G401 (cell line): ENCODE measurements around the gene TMEM184A. TPM values are rescaled to one million over a fixed set of nuclear protein-coding genes. Genes with fewer than 3 reads are reported as not detected.
A peak's percentile ranks its signal among the peaks of the same experiment; 100 is the strongest.

Experiments
- DNase-seq: peaks from one replicate; pipeline ENCODE4 v3.0.0-alpha.2; 2015; ENCODE audit warnings: low spot score
- in situ Hi-C: cut with HindIII; loops from 2 replicates; pipeline ENCODE4 v1.10.0; 2016; ENCODE audit warnings: low sequenced_read_pairs, mixed read lengths
- total RNA-seq: library from RNA; depleted of rRNA; stranded (reverse); fragments of >200 nt; shearing (Covaris generic); gene quantifications from 2 replicates; pipeline ENCODE4 v1.2.3, GENCODE V29; 2014

The TMEM184A gene
- total RNA-seq, 1 experiment from 2014 or later, result 1.8 TPM

DNA sequence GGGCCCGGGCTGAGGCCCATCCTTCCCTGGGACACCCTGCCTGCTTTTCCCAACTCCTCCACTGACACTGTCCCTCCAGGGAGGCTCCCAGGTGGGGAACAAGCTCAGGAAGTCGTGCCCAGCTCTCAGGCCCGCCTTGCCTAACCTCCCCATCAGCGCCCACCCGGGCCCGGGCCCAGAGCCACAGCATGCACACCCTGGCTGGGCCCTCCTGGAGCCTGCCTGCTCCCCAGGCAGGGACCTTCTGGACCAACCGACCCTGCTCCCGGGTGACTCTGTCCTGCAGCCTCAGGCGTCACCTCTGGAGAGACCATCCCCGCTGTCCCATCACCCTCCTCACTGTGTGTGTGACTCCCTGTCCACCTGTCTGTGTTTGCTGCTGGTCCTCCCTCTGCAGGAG is 1.8 kb upstream of the TMEM184A start:
- in situ Hi-C loops, result no loop called here
- DNase-seq, result no peak

DNA sequence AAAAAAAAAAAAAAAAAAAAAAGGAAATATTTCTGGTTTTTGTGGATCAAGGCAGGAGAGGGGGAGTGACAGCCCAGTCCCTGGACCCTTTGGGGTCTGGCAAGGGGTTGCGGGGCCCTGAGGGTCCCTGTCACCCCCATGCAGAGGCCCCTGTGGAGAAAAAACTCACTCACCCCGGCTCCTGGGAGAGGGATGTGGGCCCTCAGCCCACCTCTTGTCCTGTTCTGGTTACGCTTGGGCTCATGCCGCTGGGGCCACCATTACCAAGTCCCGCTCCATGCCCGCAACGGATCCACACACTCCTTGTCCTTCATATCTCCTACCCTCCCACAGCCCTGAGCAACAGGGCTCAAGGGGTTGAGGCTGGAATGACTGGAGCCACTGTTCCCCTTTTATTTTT is 1.0 kb upstream of the TMEM184A start:
- DNase-seq, result no peak
- in situ Hi-C loops, result no loop called here

DNA sequence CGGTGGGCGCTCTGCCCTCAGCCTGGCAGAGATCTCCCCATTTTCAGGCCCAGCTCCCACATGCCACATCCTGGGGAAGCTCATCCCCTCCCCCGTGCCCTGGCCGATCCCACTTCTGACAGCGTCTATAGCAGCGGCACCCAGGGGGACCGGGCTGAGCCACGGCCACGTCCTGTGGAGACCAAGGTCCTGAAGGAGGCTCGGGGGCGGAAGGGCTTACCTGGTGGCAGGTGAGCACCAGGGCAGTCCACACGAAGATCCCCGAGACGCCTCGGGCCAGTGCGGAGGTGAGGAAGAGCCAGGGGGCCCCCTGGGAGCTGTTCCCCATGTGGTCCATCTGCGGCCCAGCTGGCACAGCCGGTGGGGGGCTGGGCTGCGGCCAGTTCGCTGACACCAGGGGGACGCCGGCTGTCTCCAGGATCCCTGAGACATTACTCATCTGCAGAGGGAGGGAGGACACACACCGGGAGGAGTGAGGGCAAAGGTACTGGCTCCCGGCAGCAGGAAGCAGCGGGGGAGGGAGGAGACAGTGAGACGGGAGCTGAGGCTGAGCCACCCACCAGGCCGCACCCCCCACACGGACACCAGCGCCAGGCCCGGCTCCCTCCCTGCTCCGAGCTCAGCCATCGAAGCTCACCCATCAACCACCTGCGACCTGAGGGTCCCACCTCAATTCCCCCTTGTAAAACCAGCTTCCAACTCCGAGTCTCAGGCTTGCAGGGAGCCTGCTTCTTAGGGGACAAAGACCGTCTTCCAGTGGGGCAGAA is 776 bp downstream of the TMEM184A start:
- DNase-seq, result peak; percentile 14
- in situ Hi-C loops, result no loop called here

DNA sequence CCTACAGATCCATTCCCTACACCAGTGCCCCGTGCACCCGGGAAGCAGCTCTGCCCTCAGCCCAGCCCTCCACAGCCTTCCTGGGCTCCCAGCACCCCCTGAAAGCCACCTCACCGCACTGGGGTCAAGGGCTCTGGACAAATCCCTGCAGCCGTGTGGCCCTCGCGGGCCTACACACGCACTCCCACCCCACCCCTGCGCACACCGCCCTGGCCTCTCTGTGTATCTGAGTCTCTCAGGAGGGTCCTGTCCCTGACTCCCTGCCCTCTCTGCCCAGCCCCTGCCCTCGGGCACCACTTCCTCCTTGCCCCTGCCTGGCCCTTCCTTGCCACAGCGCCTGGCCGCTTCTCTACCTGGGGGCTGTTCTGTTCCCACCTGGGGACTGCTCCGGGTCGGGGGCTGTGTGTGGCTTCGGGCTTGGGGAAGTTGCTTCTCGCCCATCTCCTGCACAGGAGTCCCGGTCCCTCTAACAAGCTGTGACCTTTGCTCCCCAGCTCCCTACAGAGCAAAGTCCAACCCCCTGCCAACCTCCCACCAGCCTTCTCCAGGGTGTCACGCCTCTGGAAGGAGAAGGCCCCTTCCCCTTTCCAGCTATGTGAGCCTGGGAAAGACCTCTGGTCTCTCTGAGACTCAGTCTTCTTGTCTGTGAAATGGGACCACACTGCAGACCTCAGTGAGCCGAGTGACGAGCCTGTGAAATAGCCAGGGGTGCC is 1.5 kb downstream of the TMEM184A start:
- in situ Hi-C loops, result no loop called here
- DNase-seq, result no peak

DNA sequence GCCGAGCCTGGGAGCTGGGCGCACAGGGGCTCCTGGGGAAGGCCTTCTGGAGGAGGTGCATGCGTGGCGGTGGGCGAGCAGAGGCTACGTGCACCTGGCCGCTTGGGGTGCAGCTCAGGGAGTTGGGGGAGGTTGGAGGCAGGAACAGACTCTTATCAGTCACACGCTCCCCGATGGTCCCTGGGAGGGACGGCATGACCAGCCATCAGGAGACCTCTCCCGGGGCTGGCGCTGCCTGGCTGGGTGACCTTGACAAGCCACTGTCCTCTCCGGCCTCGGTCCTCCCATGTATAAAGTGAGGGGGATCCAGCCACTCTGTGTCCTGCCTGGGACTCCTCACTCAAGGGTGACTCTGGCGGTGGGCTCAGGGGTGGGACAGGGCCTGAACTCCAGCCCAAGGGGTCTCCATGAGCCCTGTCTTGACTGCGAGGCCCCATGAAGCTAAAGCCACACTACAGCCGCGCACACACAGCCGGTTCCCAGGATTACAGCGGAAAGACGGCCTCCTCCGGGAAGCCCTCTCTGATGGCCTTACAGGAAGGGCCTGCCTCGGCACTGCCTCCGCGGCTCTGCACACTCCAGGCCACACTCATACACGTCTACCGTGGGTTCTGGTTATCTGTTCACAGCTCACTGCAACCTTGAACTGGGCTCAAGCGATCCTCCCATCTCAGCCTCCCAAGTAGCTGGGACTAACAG is 2.3 kb downstream of the TMEM184A start:
- no peak for DNase-seq
- in situ Hi-C loops, result no loop called here

DNA sequence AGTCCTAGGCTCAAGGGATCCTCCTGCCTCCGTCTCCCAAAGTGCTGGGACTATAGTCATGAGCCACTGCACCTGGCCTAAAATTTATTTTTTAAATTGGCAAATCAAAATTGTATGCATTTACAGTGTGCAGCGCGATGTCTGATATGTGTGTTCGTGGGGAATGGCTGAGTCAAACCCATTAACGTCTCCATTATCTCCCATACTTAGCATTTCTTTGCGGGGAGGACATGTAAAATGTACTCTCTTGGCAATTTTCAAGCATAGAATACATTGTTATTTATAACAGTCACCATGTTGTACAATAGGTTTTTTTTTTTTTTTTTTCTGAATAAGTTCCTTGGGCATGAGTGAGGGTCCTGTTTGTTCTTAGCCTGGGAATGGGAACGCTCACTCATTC is 3.8 kb downstream of the TMEM184A start:
- DNase-seq, result no peak
- in situ Hi-C loops, result no loop called here

DNA sequence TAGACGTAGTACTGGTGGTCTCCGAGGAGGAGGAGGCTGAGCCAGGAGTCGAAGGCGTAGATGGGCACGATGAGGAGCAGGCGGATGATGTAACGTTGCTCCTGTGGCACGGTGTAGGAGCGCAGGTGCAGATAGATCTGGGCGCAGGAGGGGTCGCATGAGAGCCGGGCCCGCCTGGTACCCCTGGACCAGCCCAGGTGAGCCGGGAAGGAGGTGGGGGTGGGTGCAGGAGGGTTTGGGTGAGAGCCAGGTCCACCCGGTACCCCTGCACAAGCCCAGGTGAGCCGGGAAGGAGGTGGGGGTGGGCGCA is 5.2 kb downstream of the TMEM184A start:
- no peak for DNase-seq
- in situ Hi-C loops, result no loop called here

DNA sequence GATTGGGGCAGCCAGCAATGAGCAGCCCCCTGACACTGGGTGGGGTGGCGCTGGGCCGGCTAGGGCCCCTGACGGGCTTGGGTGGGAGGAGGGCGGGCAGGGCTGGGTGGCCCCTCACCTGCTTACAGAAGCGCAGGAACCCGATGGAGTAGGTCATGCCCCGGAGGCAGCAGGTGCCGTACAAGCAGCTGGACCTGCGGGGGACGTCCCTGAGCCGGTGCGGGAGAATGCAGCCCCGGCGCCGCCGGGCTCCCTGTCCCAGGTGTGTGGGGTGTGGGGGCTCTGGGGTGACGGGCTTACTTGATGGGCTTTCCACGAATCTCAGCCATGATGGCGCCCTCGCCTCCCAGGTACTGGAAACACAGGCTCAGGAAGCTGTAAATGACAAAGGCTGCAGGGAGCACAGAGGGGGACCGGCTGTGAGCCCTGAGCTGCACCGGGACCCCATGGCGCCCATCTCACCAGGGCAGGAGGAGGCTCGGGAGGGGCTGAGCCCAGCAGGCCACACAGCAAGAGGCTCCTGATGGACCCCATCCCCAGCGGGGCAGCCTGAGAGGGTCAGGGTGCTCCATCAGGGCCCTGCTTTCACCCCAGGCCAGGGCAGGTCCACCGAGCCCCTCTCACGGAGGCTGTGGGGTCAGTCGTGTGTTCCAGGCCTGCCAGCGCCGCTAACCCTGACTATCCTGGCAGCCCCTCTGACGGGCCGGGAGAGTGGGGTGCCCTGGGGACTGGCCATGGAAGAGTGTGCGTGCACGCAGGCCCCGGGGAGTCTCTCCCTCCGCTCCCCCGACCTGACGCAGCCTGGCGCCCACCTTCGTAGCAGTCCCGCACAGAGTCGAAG is 5.8 kb downstream of the TMEM184A start:
- in situ Hi-C loops, result no loop called here
- DNase-seq, result no peak

DNA sequence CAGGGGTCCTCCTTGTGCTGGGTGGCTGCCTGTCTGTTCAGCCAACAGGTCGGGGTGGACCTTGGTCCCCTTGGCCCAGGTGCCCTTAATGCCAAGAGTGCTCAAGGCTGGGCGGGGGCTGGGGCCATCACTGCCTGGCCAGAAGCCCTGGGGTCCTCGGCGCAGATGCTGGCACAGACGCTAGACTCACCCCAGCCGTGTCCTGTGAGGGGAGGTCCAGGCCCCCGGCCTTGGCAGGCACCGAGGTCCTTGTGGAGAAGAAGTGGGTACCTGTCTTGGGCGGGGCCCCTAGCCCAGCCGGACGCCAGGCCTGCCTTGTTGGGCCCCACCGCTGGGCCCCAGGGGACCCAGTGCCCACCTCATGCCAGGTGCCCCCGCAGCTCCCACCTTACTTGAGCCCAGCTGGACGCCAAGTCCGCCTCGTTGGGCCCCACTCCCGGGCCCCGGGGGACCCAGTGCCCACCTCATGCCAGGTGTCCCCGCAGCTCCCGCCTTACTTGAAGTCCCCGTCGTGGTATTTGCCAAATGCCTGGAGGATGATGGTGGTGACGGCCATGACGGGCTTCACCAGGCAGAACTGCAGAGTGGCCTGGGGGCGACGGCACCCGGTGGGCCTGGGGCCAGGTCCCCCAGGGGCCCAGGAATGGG is 6.5 kb downstream of the TMEM184A start:
- DNase-seq, result no peak
- in situ Hi-C loops, result no loop called here

DNA sequence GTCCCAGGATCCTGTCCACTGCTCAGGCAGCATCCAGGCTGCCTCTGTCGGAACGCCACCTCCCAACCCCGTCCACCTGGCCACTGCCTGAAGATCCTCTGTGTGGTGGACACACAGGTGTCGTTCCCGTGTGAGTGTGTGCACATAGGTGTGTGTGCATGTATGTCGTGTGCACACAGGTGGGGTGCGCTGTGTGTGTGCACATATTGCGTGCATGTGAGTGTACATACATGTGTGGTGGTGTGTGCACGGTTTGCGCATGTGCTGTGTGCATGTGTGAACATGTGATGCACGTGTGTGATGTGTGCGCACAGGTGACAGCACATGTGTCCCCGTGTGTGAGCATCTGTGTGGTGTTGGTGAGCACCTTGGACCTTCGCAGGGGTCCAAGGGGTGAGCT is 7.1 kb downstream of the TMEM184A start:
- in situ Hi-C loops, result no loop called here
- no peak for DNase-seq

DNA sequence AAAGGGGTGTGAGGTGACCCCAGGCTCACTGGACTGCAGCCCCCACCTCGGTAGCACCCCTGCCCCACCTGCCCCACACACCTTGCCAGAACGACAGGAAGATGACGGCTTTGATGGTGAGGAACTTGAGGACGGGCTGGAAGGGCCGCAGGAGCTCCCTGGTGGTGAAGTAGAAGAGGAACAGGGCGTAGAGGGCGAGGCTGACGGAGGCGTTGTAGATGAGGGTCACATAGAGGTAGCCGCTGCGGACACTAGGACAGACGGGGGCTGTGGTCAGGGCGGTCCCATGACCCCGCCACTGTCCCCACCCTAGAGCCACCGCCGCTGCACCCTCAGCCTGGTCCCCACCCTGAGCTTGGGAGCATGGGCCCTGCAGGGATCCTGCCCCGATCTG is 7.6 kb downstream of the TMEM184A start:
- DNase-seq, result no peak
- in situ Hi-C loops, result no loop called here

DNA sequence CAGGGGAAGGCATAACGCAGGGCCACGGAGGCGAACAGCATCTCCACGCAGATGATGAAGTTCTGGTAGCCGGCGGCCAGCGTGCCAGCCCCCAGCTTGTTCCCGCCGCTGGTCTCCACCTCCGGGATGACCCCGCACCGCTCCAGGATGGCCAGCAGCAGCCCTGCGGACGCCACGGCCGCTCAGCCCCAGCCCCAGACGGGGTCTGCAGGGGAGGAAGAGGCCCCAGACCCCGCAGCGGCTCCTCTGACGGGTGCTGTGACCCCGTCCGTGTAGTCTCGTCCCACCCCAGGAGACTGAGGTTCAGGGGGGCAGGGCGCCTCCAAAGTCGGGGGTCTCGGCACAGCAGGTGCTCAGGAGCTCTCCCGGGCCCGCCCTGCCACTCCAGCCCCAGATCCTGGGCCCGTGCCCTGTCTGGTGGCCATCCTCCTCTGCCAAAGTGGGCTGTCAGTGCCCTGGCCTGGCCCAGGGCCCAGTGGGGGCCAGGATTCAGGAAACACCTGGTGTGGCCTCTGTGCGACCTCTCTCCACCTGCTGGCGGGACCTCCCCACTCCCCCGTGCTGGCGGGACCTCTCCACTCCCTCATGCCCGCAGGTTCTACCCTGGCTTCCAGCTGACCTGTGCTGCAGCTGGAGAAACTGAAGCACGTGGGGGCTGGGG is 8.1 kb downstream of the TMEM184A start:
- in situ Hi-C loops, result no loop called here
- no peak for DNase-seq

DNA sequence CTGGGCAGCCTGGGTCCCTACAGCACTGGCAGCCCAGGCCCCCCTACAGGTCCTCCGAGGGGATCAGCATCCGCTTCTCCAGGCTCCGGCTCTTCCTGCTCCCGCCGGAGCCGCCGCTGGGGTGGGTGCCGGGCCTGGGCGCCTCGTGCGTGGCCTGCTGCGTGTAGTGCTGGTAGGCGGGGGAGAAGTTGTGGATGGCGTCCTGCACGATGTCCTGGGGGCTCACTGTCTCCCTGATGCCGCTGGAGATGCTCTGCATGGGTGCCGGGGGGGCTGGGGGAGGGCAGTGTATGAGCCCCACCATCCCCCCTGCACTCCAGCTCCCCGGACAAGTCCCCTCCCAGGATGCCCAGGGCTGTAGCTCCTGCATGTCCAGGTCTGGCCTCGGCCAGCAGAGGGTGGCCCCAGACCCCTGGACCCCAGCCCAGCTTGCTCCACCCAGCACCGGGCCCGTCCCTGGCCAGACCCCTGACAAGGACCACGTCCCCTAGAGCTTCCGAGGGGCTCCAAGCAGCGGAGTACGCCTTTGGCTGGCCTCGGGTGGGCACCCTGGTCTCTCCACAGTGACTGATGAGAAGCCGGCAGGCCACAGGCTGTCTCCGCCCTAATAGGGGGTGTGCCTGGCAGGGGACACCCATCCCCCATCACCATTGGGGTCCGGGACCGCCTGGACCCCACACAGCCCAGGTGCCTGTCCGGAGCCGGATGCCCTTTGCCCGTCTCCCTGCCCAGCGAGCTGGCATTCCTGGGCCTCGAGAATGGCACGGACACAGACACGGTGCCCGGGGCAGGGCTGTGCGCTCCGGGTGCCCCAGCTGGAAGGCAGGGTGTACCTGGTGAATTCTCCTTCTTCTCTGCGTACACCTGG is 8.9 kb downstream of the TMEM184A start:
- in situ Hi-C loops, result no loop called here
- DNase-seq, result no peak

DNA sequence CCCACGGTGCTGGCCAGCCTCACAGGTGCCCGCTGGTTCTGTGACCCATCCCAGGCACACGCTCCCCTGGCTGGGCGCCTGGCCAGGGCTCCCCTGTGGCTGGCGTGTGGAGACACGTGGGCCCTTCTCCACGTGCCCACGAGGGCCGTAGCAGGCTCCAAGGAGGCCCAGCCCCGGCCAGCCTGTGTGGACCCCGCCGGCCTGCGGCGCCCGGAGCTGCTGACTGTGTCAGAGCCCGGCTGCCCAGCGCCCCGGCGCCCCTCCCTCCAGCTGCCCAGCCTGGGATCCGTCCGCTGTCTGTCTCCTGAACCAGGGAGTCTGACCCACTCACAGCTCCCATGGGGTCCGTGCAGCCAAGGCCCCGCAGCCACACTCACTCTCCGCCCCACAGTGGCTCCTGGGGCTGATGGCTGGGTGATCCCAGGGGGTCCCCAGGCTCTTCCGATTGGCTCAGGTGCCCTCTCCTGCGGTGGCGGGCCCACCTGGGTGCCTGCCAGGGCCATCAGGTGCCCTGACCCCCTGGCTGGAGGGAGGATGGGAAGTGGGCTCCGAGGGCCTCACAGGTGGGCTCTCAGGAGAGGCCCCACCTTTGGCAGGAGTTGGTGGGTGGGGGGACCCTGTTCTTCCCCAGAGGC is 9.6 kb downstream of the TMEM184A start:
- in situ Hi-C loops, result no loop called here

DNA sequence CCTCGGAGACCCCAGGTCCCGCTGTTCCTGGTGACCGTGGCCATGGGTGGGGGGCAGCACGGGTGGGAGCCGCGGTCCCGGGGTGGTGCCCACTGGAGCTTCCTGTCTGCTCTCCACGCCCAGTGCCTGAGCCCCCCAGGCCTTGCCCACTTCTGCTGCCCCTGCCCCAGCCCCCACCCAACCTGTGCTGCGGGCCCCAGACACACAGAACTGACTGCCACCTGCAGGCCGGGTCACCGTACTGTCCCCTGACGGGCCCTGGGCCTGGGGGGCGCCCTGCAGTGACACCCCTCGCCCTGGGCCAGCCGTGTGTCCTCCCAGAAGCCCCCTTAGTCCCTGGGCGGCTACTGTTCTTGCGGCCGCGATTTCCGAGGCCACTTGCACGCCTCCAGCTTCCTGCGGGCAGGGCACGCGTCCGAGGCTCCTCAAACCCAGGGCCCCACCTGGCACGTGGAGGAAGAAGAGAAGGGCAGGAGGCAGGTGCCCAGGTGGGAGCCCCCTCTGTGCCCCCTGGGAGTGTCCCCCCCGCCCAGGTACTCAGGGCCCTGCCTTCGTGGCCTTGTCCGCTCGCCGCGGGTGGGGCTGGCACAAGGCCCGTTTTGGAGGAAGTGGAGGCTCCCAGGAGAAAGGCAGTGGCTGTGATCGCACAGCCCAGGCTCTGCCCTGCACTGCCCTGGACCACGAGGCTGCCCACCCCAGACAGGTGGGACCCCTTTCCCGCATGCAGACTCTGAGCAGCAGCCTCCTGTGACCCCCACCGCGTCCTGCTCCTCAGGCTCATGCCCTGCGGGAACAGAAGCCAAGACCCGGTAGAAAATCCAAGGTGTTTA is 10.4 kb downstream of the TMEM184A start:
- DNase-seq, result no peak
- in situ Hi-C loops, result no loop called here

More for the DNA sequence above, 9.6 kb downstream of the TMEM184A start:
- no peak for DNase-seq

DNA sequence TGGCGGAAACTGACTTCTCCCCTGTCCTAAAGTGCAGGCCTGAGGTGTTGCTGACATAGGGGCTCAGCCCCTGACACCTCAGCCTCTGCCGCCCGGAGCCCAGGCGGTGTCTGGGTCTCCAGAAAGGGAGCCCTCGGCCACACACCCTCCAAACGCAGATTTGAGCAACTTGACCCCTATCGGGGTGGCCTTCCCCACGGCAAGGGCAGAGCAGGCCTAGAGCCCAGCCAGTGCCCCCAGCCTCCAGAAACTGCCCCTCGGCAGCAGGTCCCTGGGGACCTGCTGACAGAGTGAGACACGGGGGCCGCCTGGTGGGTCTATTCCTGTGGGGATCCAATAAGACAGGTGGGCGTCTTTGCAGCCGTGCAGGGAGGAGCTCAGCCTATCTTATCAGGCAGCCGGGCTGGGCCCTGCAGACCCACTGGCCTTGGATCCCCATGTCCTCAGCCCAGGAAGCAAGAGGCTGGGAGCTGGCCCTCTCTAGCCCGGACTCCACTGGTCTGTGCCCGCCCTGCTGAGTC is 11.0 kb downstream of the TMEM184A start:
- in situ Hi-C loops, result no loop called here
- no peak for DNase-seq
